ENCODE measurements around the gene FOXO4.

DNA sequence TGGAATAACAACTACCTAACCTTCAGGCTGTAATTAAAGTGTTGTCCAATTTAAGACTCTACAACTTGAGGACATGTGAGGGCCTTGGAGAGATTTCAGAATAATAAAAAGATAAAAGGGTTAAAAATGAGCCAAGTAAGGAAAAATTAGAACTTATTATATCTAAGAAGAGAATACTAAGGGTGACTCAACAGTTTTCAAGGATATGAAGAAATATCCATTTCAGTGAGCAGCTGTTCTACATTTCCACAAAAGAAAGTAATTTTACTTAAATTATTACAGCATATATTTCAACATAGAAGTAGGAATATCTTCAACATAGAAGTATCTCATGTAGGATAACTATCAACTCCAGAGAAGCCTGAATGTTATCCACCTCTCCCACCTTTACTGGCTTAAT is 38.8 kb upstream of the FOXO4 start:
- TF ChIP-seq CTCF (IDR thresholded peaks at IDR 0.05) (no peak), EMX1 (CRISPR knock-in tag; IDR thresholded peaks at IDR 0.05) (no peak), ETV6 (CRISPR knock-in tag; IDR thresholded peaks at IDR 0.05) (no peak), TP53 (CRISPR knock-in tag; IDR thresholded peaks at IDR 0.05) (no peak), MYBL2 (CRISPR knock-in tag; IDR thresholded peaks at IDR 0.05) (no peak), ESRRA (CRISPR knock-in tag; IDR thresholded peaks at IDR 0.05; ENCODE audit: borderline replicate concordance) (no peak), IRF1 (CRISPR knock-in tag; IDR thresholded peaks at IDR 0.05) (no peak)
- TF ChIP-seq, protein P1, sequence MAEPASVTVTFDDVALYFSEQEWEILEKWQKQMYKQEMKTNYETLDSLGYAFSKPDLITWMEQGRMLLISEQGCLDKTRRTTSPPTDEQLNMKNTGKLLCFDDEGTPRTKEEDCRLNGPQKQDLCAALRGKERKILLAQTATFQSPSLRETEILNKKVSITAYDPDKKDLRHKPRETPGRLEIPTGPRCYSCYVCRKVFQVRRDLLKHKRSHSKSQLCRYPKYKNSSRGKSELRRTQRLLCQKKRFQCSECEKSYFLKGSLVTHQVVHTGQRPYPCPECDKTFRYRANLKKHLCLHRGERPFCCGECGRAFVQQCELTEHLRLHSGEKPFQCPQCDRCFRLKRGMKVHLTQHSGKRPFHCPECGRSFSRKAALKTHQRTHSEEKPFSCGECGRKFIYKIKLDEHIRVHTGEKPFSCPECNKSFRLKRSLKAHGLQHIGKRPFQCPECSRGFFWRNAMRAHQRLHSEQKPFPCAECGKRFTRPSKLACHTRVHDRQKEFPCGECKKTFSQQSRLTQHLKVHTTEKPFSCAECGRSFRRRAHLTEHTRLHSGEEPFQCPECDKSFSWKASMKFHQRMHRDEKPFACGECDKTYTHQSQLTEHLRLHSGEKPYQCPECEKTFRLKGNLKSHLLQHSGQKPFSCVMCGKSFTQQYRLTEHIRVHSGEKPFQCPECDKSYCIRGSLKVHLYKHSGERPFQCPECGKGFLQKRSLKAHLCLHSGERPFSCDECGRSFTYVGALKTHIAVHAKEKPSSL (CRISPR knock-in tag; conservative IDR thresholded peaks at IDR 0.05), result no peak
